CD4-positive, alpha-beta T cell treated with Interleukin-10 for 1 hour (primary cell): Measurements from ENCODE around the gene LOXHD1.

Experiments
- DNase-seq: peaks from one replicate; pipeline ENCODE4 v3.0.0-alpha.2; 2020

LOXHD1 gene

GRCh38 chr18:46625069-46625468, 32.0 kb downstream of the LOXHD1 start:
- no peak for DNase-seq

DNA sequence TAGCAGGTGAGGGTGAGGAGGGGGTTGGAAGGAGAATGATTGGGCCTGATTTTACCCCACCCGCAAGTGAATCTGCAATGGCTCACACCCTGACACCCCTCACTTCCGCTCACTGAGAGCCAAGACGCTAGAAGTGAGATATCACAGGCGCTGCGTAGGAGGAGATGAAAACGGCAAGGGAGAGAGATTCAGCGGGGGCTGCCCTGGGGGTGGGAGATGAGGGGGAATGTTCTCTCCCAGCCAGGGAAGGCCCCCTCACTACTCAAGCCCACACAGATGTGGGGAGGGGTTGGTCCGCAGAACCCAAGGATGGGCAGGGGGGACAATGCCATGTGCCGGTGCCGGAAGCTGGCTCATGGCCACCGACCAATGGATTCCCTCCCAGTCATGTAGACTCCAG, 32.9 kb downstream of the LOXHD1 start:
- DNase-seq: peak; percentile 9

DNA sequence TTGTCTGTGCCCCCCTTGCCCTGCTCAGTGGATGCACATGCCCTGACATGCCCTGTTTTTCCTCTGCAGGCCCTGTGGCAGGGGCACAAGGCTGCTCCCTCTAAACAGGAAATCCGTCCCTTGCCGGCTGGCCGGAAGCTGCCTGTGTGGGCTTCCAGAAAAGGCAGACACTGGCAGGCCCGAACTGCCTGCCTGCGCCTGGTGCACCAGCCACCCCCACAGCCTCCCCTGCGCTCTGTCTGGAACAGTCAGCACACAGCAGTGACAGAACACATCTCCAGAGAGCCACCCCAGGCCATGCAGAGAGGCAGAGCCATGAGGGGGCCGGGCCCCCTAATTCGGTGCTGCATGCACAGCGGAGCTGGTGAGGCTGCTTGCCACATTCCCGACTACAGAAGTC, 33.5 kb downstream of the LOXHD1 start:
- peak; percentile 21 for DNase-seq

DNA sequence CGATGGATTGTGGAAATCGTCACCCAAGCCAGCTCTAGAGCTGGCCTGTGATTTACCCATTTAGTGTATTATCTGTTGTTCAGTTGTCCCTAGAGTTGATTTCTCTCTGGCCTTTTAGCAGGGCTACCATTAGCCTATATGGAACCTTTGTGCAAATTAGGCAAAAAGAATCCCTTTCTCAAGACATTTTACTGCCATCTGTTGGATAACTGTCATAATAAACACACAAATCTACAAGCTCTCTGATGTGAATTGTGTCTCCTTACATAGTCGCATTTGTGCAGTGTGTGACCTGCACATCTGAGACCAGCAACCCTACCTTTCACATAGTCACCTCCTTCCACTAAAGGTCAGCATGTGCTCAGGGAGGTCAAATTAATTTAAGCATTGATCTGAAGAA, 34.0 kb downstream of the LOXHD1 start:
- peak; percentile 9 for DNase-seq

GRCh38 chr18:46622451-46622850, 34.6 kb downstream of the LOXHD1 start:
- no peak for DNase-seq

DNA sequence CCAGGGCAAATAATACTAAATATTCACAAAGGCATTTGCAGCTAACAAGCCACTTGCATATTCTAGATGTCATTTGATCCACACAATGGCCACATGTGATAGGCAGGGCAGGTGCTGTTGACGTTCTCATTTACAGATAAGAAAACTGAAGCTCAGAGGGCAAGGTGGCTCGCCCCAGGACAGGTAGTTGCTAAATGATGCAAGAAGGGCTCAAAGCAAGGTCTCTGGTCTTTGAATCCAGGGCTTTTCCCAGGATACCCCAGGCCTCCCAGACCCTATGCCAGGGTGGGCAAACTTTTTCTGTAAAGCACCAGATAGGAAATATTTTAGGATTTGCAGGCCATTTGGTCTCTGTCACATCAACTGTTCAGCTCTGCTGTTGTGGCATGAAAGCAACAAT, 35.1 kb downstream of the LOXHD1 start:
- no peak for DNase-seq

DNA sequence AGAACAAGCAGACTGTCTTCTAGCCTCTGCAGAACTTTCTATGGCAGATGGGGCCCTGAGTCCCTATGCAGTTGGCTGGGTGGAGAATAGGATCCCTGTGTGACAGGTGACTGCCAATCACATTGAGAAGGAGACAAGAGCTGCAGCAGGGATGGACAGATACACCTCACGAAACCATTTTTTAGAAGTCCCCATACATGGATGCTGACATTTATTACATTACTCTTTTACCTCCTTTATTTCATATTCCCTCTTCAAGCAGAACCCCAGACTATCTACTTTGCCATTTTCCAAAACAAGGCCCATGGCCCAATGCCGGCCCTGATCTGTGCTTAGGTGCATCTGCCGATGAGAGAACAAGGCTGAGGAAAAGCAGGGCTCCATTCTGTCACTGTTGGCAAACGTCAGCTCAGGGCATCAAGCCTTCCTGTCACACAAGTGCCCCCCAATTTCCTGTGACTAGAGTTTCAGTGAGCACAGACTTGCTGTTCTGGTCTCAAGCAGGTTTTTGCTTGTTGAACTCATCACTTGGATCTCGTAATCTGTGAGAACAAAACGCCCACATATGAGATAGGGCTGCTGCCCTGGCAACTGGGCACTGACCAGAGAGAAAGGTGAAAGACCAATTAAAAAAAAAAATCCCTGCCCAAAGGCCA, 35.8 kb downstream of the LOXHD1 start:
- DNase-seq: no peak

- DNase-seq: no peak
Observed at GRCh38 chr18:46619559-46619958, 37.5 kb downstream of the LOXHD1 start.

- no peak for DNase-seq
Observed at GRCh38 chr18:46615720-46616119, 41.3 kb downstream of the LOXHD1 start.

DNA sequence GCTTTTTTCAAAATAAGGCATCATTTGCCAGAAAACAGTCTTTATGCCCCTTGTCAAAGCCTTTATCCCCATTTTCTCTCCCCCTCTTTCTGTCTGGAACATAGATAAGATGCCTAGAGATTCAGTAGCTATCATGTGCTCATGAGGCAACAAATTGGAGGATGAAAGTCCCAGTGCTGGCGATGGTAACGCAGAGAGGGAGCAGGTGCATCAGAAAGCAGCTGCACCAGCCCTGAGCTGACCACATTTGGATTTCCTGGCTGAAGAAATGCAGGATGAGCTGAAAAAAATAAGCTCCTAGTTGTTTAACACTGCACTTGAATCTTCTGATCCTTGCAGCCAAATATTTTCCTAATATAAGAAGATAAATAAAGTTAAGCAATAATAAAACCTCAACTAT, 48.0 kb downstream of the LOXHD1 start:
- no peak for DNase-seq

DNA sequence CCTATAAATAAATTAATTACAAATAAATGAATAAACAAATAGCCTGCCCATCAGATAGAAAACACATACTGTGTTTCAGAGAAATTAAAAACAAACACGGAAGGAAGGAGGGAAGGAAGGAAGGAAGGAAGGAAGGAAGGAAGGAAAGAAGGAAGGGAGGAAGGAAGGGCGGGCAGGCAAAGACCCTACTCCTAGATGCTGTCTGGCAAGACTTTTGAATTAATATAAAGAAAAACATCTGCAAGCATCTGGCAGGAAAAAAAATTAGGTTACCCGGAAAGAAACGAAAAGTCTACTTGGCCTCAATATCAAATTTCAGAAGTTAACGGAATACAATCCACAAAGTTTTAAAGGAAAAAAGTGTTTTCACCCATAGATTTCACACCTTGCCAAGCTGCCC, 49.1 kb downstream of the LOXHD1 start:
- DNase-seq: no peak

DNA sequence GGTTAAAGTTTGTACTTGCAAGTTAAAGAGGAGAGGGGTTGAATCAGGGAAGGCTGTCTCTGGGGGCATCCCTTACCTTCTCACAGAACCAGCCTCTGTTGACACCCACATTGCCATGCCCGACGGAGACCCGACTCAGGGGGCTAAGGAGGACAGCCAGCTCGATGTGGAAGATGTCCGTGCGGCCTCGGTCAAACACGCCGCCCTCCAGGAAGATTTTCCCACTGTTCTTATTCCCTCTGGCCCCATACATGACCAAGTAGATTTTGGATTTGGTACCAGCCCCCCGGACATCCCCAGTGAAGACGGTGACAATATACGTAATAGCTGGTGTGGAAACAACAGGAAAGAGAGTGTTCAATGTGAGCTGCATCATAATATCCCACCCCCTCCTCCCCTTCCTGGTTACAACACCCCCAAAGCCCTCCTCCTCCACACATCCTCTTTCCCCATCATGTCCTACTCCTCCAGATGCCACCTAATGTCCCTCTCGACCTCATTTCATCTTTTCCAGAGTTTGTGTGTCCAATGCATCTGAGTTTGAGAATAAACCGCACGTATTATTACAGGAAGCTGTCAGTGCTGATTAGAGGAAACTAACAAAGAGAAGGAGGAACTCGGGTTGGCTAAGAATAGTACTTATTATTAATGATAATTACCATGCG, 55.7 kb downstream of the LOXHD1 start:
- no peak for DNase-seq

DNA sequence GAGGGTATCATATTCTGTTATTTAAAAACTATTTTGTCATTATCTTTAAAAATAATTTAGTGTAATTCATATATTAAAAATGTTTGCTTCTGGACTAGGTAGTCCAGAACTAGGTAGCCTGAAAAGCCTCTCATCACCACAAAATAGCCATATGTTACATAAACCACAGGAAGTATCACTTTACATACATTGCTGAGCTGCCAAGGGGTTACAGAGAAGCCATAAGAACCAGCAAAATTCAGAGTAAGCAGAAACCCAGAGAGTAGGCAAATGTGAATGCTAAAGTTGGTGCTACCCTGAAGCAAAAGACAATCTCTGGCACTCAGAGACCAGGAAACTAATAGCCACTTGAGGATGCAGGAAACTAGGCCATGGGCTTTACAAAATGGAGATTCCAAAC, 60.9 kb downstream of the LOXHD1 start:
- peak; percentile 2 for DNase-seq

- no peak for DNase-seq
Observed at GRCh38 chr18:46591783-46592391, 65.1 kb downstream of the LOXHD1 start.

GRCh38 chr18:46590103-46590502, 66.9 kb downstream of the LOXHD1 start:
- no peak for DNase-seq

DNA sequence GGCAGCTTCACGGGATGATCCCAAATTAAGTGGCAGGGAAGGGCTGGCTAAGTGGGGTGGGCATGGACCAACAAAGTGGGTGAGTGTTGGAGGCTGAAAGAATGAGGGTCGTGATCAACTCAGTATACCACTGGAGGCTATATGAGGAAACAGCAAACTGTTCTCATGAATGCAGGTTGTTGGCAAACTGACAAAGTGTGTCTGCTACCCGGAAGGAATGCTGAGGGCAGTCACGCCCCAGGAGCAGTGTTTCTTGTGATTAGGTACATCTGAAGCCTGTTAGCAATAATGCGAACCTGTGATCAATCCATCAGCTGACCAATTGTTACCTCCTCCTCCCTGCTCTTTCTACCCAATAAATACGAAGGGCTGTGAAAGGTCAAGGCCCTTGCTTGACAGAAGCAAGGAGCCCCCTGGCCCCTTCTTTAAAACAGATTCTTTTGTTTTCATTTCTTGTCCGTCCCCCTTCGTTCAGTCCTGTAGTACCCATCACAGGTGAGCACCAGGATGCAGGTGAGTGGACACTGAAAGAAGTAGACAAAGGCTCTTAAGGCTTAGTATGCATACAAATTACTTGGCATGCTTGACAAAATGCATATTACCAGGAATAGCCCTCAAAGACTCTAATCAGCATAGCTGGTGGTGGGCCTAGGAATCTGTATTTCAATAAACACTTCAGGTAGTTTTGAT, 67.9 kb downstream of the LOXHD1 start:
- DNase-seq: no peak

DNA sequence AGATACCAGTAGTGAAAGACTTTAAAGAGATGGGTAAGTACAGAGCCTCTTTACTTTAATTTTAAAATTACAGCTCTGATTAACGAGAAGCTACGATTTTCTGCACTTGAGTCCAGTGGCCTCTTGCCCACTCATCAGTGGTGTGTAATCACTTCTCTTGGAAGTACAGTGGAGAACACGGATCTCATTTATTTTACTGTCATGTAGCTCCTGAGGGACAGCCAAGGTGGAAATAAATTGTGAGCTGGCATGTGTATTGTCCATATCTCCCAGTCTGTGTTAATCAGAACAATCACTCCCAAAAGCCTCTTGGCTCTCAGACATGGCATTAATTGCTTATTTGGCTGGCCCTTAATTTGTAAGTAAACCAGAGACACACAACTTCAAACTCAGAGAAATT, 69.4 kb downstream of the LOXHD1 start:
- DNase-seq: no peak

DNA sequence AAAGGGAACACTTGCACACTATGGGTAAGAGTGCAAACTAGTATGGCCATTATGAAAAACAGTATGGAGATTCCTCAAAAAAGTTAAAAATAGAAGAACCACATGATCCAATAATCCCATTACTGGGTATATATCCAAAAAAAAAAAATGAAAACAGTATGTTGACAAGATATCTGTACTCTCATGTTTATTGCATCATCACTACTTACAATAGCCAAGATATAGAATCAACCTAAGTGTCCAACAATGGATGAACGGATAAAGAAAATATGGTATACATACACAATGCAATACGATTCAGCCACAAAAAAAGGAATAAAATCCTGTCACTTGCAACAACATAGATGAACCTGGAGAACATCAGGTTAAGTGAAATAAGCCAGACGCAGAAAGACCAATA, 73.3 kb downstream of the LOXHD1 start:
- no peak for DNase-seq

GRCh38 chr18:46581648-46582047, 75.4 kb downstream of the LOXHD1 start:
- no peak for DNase-seq

DNA sequence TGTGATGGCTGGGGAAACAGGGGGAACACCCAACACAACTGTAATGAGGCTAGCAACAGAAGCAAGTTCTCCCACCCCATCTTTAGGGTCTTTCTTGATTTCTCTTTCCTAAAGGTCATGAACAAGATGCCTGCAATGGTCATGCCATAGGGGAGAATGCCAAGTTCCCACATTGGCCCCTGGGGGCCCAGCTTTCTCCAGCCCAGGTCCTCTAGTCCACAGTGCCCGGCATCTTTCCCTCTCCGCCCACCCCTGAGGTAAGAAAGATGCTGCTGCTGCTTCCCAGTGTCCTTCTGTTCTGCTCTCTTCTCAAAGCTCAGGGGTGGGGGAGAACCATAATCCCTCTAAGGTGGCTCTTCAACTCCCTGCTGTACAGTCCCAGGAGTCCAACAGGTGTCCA, 78.0 kb downstream of the LOXHD1 start:
- DNase-seq: no peak

DNA sequence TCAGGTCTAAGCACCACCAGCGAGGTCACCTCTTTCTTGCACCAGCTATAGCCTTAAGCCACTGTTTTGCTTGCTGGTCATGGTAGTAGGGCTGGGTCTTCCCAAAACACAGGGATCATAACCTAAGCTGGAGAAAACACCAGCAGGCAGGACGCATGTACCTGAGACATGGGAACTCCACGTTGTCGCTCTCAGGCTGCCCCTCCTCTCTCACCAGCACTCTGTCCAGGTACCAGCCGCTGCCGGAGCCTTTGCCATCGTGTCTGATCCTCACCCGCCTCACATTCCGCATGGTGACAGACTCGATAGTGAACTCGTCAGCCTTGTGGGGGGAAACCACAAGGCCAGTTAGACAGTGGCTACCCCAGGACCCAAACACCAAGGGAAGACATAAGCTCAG, 79.5 kb downstream of the LOXHD1 start:
- no peak for DNase-seq

GRCh38 chr18:46575851-46576250, 81.2 kb downstream of the LOXHD1 start:
- DNase-seq: no peak

DNA sequence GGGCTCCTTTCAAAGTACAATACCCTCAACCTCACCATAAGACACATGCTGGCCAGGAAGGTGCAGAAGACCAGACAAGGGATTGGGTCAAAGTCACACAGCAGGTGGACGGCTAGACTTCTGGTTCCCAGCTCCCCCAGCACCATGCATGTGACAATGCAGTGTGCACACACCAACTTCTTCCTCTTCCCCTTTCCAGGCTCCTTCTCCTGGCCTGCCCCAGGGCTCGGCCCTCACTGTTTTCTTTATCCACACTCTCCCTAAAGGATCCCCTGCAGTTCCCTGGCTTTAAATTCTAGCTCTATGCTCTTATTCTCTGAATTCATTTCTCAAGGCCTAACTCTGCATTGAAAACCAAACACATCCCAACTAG, 82.3 kb downstream of the LOXHD1 start:
- no peak for DNase-seq
